T-helper 1 cell treated with Interleukin-12 subunit alpha and Interleukin-12 subunit beta and Interleukin-4 antibody, amounts not matched to agents 30 ng/mL and 1 ng/mL, for 36 hours (primary cell): Measurements from ENCODE around the gene NIBAN1. TPM values are rescaled to one million over a fixed set of nuclear protein-coding genes. Genes with fewer than 3 reads are reported as not detected.

Source experiments
- intact Hi-C: fragments of 100-400 bp; cut with micrococcal nuclease; formaldehyde crosslinking; loops from one replicate; pipeline ENCODE4 v1.15.1; 2024
- total RNA-seq: library from RNA; stranded (reverse); gene quantifications from 2 replicates; pipeline ENCODE4 v1.2.3, GENCODE V29; 2022

Gene NIBAN1
- total RNA-seq, 1 donor from 2014 or later, result 53.2 TPM

DNA sequence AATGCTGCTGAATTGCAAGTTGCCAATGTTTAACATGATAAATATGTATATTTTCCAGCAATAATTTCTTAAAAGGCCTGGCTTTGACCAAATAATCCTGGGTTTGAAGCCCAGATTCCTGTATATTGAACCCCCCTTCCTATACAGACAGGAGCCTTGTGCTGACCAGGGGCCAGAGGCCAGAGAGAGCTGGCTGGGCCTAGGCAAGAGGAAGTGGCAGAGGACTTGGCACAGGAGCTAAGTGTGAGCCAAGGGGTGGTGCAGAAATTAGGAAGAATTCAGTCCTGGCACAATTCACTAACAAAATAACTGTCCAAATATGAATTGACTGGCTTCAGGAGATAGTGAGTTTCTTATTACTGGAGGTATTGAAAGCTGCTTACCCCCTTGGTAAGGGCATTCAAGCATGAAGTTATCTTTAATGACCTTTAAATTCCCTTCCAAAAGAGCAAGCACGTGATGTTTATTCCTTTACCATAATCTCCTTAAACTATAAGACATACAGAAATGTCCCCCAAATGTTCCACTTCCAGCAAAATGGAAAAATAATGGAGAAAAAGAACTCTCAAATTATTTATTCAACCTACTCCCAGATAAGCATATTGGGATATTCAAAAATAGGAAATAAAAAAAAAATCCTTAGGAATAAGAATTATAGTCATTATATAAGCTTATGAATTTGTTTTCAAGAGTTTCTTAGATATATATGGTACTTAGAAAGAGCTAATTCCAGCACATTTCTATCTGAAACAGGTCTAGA is 26.6 kb downstream of the NIBAN1 start:
- intact Hi-C loops, result no loop called here

DNA sequence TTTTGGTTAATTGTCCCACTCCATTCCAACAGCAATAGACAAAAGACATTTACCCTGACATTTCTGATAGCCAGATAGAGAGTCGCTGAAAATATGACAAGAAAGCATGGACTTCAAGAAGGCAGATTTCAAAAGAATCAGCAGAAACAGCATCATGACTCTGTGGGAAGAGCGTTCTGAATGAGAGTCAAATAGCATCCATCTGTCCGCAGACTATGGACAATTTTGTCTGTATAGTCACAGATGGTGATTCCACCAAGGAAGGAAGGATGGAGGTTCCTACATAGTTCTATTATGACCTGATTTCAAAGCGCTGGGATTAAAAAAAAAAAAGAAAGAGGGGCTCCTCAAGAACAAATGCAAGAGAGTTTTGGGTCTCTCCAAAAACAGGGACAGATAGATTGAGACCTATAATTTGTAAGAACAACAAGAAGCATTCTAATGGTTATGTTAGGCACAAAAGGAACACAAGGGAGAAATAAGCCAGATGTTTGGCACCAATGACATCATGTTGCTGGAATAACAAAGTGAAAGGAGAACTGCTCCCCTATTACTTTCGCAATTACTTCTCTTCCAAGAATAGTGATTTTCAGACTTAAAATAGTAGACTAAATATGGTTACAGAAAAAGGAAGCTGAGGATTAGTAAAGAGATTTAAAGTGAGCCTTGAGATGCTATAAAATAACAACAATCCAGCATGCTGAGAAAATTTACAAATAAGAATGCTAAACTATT is 28.5 kb downstream of the NIBAN1 start:
- intact Hi-C loops, result no loop called here

DNA sequence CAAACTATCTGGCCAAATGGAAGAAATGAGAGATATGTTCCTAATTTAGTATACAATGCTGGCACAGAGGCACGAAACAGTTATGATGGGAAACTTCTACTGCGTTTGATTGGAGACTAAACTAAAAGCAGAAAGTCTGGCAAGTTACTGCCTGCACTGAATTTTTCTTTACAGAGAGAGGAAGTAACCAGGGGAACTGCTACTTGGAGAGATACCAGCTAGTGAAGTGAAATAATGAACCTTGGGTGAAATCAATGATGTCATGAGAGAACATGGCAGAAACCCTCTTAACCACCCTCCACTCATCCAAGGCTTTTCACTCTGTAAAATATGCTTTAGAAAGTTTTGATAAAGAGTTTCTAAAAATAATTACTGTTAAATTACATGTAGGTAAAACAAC is 29.3 kb downstream of the NIBAN1 start:
- intact Hi-C loops, result no loop called here

DNA sequence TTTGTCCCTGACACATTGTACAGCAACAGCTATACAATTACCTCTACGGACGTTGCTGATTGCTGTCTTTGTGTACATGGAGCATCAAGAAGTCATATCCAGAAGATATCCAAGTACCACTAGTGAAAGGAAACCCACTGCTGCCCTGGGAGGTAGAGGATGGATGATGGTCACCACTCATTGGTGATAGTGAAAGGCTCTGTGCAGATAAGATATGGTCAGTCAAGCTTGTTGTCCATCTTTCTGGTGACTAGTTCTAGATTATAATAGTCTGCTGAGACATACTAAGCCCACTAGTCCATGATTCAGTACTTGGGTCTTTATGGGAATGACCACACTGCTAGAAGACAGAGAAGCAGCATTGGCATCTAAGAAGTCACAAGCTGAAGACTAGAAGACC is 30.3 kb downstream of the NIBAN1 start:
- intact Hi-C loops, result no loop called here

DNA sequence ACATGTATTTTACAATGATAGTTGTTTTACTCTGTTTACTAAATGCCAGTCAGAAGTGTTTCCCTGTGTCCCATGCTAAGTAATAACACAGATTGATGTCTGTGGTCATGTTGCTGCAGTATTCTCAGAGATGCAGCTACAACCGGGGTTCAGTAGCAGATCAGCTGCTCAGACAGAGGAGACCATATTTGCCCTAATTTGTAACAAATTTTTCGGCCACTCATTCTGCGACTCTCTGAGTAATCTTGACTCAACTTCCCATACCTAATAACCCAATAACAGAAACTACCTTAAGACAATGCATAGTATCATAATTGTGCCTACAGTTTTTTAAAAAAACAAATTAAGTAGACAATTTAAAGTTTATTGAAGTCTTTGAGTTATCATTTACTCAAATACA is 32.6 kb downstream of the NIBAN1 start:
- intact Hi-C loops, result no loop called here

DNA sequence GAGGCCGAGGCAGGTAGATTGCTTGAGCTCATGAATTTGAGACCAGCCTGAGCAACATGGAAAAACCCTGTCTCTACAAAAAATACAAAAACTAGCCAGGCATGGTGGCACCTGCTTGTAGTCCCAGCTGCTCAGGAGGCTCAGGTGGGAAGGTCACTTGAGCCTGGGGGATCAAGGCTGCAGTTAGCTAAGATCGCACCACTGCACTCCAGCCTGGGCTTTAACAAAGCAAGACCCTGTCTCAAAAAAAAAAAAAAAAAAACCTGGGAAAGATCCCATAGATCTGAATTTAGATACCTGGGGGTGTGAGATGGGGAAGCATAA is 32.9 kb downstream of the NIBAN1 start:
- intact Hi-C loops, result no loop called here

DNA sequence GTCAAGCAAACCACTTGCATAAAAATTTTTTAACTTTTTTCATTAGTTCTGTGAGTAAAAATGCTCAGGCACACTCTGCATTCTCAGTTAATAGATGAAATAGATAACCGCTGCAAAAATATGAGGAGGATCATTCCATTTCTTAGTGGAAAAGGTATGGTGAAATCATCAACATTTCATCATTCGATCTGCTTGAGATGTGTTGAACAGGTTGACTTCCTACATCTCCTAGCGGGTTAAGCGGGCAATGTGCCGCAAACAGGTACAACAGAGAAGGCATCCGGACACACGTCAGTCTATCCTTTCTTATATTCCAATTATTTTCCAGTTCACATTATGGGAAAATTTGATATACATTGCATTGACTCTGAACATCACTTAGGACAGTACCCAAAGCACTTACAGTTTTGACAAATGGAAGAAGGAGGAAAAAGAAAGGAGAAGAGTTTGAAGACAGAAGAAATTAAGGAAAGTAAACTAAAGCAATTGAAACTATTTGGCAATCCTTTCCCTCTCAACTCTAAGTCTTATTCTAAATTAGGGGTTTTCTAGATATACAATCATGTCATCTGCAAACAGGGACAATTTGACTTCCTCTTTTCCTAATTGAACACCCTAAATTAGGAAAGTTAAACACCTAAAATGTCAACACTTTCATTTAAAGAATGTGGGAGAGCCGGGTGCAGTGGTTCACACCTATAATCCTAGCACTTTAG is 33.5 kb downstream of the NIBAN1 start:
- intact Hi-C loops, result no loop called here

DNA sequence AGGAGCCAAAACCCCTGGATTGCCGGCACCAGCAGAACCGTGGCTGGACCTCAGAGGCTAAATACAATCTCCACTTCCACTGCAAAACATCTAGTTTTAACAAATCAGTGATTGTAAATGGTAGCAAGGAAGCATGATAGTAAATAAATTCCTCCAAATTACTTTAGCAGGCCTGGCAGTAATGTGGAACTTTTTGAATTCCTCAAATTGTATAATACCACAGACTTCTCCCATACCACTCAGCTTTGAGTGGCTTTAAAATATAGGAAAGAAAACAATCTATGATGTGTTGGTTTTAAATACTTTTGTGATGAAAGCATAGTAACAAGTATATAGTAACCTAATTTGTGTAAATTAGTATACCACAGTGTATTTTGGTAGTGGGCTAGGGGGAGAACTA is 34.1 kb downstream of the NIBAN1 start:
- intact Hi-C loops, result no loop called here

DNA sequence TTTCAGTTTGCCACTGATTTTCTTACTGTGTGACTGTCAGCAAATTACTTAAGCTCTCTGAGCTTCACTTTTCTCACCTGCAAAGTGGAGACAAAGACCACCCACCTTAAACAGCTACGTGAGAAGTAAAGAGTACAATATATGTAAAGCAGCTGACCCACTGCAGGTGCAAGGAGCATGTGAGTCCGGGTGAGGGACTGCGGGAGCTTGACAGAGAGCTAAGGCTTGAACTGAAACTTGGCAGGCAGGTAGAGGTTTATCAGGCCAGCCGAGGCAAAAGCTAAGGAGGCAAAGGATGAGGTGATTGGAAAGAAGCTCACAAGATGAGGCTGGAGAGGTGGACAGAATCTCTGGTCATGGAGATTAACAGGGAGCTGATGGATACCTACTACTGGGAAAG is 36.6 kb downstream of the NIBAN1 start:
- intact Hi-C loops, result no loop called here

DNA sequence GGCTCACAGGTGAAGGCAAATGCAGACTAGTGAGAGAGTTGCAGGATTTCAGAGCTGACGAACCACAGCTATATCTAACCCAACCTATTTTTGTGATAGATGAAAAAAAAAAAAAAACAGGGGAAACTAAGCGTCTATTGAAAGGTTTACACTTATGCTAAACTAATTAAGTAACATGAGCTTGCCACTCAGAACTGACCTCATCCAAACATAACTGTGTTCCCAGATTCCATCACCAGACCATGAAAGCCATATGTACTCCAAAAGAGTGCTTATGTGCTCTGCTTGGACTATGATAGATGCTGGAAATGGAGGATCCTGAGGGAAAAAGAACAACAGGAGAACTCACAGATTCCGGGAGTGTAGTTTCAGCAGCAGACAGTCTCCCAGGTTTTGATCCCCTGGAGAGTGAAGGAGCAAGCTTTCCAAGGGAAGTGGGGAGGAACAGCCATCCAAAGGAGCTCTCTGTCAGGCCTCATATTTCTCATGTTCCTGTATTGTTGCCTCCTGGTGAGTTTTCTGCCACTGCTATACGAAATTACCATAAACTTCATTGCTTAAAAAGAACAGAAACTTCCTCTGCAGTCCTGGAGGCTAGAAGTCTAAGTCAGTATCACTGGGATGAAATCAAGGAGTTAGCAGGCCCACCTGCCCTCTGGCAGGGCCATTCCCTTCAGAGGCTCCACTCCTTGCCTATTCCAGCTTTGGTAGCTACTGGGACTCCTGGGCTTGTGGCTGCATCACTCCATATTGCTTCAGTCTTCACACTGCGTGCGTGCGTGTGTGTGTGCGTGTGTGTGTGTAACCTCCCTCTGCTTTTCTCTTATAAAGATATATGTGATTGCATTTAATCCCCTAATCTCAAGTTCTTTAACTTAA is 38.1 kb downstream of the NIBAN1 start:
- intact Hi-C loops, result no loop called here

DNA sequence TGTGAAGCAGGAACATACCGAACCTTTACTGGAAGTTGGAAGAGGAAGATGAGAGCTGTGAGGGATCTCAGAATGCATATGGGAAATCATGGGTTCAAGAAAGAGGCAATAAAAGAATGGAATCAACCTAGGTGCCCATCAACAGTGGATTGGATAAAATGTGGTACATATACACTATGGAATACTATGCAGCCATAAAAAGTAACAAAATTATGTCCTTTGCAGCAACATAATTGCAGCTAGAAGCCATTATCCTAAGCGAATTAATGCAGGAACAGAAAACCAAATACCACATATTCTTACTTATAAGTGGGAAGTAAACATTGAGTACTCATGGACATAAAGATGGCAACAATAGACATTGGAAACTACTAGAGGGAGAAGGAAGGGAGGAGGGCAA is 40.4 kb downstream of the NIBAN1 start:
- intact Hi-C loops, result no loop called here

DNA sequence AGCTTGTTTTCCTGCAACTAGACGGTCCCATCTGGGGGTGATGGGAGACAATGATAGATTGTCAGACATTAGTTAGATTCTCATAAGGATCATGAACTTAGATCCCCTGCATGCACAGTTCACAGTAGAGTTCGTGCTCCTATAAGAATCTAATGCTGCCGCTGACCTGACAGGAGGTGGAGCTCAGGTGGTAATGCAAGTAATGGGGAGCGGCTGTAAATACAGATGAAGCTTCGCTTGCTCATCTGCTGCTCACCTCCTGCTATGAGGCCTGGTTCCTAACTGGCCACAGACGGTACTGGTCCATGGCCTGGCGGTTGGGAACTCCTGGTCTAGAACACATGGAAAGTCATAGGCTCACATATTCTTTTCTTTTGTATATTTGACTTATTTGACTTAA is 42.0 kb downstream of the NIBAN1 start:
- intact Hi-C loops, result no loop called here

DNA sequence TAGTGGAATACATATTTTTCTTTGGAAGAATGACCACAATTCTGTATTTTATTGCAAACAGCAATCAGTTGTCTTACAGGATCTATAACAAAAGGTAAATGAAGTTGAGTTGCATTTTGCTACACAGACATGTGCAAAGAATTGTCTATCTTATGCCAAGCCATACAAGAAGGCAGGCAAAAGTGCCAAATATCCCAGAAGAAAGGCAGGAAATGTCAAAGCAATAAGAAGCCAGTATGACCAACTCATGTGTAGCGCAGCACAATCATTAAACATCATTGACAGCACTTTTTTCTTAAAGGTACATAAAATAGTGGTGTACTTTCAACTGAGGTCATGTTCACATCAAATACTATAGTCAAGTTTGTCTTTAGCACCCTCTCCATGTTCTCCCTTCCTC is 42.7 kb downstream of the NIBAN1 start:
- intact Hi-C loops, result no loop called here

DNA sequence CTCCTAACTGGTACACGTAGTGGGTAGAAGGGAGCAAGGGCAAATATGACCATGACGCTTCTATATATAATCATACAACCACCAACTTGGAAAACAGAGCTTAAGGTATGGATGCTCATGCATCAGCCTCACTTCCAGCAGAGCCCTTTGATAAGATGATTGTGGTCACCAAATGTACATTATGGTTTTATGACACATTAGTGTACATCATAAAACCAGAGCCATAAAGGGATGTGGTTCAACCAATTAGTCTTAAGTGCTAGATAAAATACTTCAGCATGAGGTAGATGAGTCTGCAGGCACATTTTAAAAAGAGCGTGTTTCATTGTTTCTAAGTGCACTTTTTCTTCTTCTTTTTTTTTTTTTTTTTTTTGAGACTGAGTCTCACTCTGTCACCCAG is 43.7 kb downstream of the NIBAN1 start:
- intact Hi-C loops, result no loop called here

DNA sequence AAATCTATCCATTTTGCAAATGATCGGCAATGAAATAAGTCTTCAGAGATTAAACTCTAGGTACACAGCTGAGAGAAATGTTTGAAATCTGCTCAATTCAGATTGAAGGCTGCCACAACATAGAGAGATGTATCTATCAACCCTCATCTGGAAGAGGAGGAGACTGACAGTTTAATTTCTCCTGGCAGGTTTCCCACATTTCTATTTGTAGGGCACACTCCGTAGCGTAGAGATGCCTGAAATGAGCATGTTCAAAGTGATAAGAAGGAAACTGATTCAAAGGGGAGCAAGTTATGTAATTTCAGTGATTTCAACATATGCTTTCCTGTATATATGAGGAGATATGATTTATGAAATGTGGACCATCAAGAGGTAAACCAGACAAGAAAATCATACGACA is 44.1 kb downstream of the NIBAN1 start:
- intact Hi-C loops, result no loop called here

DNA sequence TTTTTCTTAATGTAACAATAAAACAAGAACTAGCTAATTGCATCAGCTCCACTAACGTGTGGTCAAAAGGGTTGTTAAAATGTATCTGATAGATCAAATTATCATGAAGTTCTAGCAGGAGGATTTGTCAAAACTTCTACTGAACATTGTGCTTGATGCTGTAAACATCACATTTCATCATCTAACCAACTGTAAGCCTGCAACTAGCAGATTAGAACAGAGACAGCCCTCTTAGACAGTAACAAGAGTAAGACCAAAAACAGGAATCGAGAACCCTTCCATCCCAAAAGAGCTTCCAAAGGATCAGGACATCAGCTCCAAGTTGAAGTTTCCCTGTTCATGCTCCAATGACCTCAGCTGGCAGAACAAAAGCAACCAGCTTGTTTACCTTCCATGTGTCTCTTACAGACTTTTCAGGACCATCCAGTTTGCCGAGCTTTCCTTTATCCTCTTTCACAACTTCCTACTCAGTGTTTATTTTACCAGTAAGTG is 44.6 kb downstream of the NIBAN1 start:
- intact Hi-C loops, result no loop called here

DNA sequence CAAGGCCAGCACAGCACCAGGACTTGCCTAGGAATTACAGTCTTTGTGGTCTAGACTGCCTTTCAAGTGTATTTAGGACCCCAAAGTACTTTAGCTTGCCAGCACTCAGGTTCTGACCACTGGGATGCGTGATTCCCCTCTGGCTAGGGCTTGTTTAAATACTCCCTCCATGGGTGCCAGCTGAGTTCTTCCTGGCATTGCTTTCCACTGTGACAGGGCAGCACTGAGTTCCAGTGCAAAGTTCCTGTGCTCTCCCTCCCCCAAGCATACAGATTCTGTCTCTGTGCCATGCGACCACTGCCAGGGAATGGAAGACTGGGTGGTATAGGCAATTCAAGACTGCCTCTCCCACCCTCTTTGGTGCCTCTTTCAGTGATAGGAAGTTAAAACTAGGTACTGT is 45.9 kb downstream of the NIBAN1 start:
- intact Hi-C loops, result no loop called here
